DMS114 treated with DMSO at 0.1 percent for 48 hours (cell line): ENCODE measurements around the gene TRPC1.

Experiments
- DNase-seq: peaks from one replicate; lab custom pipeline; 2025; ENCODE audit not compliant: unreplicated experiment; lab: John Stamatoyannopoulos, UW

Gene TRPC1

GRCh38 chr3:142837526-142837925, 113.7 kb downstream of the TRPC1 start:
- DNase-seq, result no peak

- no peak for DNase-seq
Observed at GRCh38 chr3:142839831-142840230, 116.0 kb downstream of the TRPC1 start.

GRCh38 chr3:142844339-142844977, 120.6 kb downstream of the TRPC1 start:
- DNase-seq, result peak; percentile 5

- no peak for DNase-seq
Observed at GRCh38 chr3:142846779-142847577, 123.1 kb downstream of the TRPC1 start.

- DNase-seq, result no peak
Observed at GRCh38 chr3:142849148-142849547, 125.3 kb downstream of the TRPC1 start.

GRCh38 chr3:142850395-142851023, 126.7 kb downstream of the TRPC1 start:
- no peak for DNase-seq

- no peak for DNase-seq
Observed at GRCh38 chr3:142852009-142852408, 128.2 kb downstream of the TRPC1 start.

- no peak for DNase-seq
Observed at GRCh38 chr3:142853270-142854168, 129.7 kb downstream of the TRPC1 start.

GRCh38 chr3:142857056-142857455, 133.2 kb downstream of the TRPC1 start:
- peak; percentile 3 for DNase-seq
